Right cardiac atrium (tissue), 5 donors: ENCODE results near the gene LAMTOR4. TPM values are rescaled to one million over a fixed set of nuclear protein-coding genes. Genes with fewer than 3 reads are reported as not detected.

Experiments used
- ATAC-seq, 2 donors: fragments of 200-7000 bp; cut with Tn5 transposase; one replicate each; pipeline versions ENCODE4 v1.8.0 to v1.9.1; 2020; ENCODE audit warnings: moderate library complexity in 2 of 2, mild to moderate bottlenecking in 1 of 2
- DNase-seq, 3 donors: peaks; one replicate each; pipeline ENCODE4 v3.0.0-alpha.2; 2020
- H3K27ac ChIP-seq: one replicate; pipeline ENCODE4 v1.5.1; 2013; ENCODE audit warnings: mild to moderate bottlenecking, low read length, control low read depth, moderate library complexity
- H3K27me3 ChIP-seq: one replicate; pipeline ENCODE4 v1.6.1; 2013; ENCODE audit not compliant: control insufficient read depth, insufficient read depth
- H3K4me1 ChIP-seq: one replicate; pipeline ENCODE4 v1.6.1; 2013; ENCODE audit warnings: low read length; ENCODE audit not compliant: control insufficient read depth, insufficient read depth
- H3K4me3 ChIP-seq: one replicate; pipeline ENCODE4 v1.5.1; 2013; ENCODE audit warnings: low read length, control low read depth
- H3K9me3 ChIP-seq: one replicate; pipeline ENCODE4 v1.6.1; 2013; ENCODE audit warnings: low read length; ENCODE audit not compliant: control insufficient read depth
- WGBS: extraction: QIAGEN DNeasy Blood & Tissue Kit; methylation state at CpG from one replicate; pipeline ENCODE4 v1.1.7; 2013; 5-methylcytosine and 5-hydroxymethylcytosine counted together
- intact Hi-C, 4 donors: fragments of 100-400 bp; cut with DNase I; formaldehyde crosslinking; loops; one replicate each; pipeline versions ENCODE4 v1.11.0 to v1.14.0; 2022 to 2023
- long read RNA-seq, 4 donors: library from polyadenylated mRNA; unstranded; transcript quantifications; one replicate each; pipeline ENCODE4 v2.0.0, GENCODE V29; 2020 to 2021
- polyA plus RNA-seq: library from polyadenylated mRNA; stranded (reverse); fragments of 200-250 nt; gene quantifications from one replicate; pipeline ENCODE4 v1.2.3, GENCODE V29; 2013
- total RNA-seq, 4 donors: library from RNA; stranded (reverse); fragmentation: NEBNext Ultra II Directional; extraction: Animal tissue kit (Norgen Biotek cat#: 25700); gene quantifications; one replicate each; pipeline ENCODE4 v1.2.1, GENCODE V29; 2021
- donor health status: healthy with polysubstance abuse.
- donor health status: DM: no; HTN: yes; CAD: no.
- donor health status: DM: no; HTN: no; CAD: no.
- donor health status: DM: no; HTN: yes; CAD: no; lungs with severe emphysema.
- donor health status: DM: yes; HTN: yes; CAD: no.

Gene LAMTOR4
- total RNA-seq (100 to 1,000 TPM in 2 of 4 donors, 10 to 100 TPM in 2; 88.7 to 118 (median 108) TPM), polyA plus RNA-seq (193 TPM)
- long read RNA-seq, donor 1, transcript LAMTOR4-205 (4 exons, 621 nt): minor isoform, 6 of 39 reads
- long read RNA-seq, donor 1, transcript LAMTOR4-201 (4 exons, 605 nt): major isoform, 29 of 39 reads
- long read RNA-seq, donor 1, partial matches to known transcripts: 0 of 39 reads
- long read RNA-seq, donor 1, other reads (novel, unspliced or antisense): 0 of 39 reads
- long read RNA-seq, donor 2, transcript LAMTOR4-201 (4 exons, 605 nt): major isoform, 54 of 67 reads
- long read RNA-seq, donor 2, partial matches to known transcripts: 0 of 67 reads
- long read RNA-seq, donor 2, other reads (novel, unspliced or antisense): 6 of 67 reads
- long read RNA-seq, donor 3, transcript LAMTOR4-201 (4 exons, 605 nt): major isoform, 21 of 42 reads
- long read RNA-seq, donor 3, transcript LAMTOR4-205 (4 exons, 621 nt): minor isoform, 7 of 42 reads
- long read RNA-seq, donor 3, partial matches to known transcripts: 1 of 42 reads
- long read RNA-seq, donor 3, other reads (novel, unspliced or antisense): 6 of 42 reads
- long read RNA-seq, donor 4, transcript LAMTOR4-201 (4 exons, 605 nt): major isoform, 33 of 45 reads
- long read RNA-seq, donor 4, partial matches to known transcripts: 0 of 45 reads
- long read RNA-seq, donor 4, other reads (novel, unspliced or antisense): 7 of 45 reads

DNA sequence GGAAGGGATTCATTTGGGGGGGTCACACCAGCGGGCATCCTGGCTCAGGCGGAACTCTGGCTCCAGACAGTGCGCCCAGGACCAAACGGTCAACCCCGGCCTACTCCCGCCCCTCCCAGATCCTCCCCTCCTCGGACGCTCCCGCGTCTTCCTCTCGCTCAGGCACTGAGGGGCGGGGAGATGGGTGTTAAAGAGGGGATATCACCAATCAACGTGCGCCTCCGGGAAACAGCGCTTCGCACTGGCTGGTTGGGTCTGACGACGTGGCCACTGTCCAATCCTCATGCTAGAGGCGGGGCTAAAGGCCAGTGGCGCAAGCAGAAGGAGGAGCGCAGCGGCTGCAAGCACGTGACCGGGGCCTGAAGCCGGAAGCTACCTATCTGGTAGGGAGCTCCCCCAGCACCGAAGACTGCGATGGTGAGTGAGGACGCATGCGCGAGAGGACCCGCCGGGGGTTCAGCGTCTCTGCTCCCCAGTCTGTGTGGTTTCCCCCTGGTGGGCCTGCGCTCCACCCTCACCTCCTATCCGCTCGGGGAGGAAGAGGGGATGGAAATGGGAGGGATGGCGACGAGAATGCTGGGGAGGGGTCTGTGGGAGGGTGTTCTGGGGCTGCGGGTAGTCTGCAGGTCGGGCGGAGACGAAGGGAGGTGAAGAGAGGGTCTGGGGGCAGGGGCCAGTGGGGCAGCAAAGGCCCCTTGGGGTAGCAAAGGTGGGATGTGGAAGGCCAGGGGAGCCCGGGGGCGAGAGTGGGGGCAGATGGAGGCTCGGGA, at the start of gene LAMTOR4:
Gene LAMTOR4 (plus strand): TSS at position 360 of the 770 bp plus-strand sequence. CDS start 55 bp downstream, at position 415.
- Histone ChIP-seq H3K4me3 (peak within 1 kb of the TSS; percentile 79), H3K27ac (peak within 1 kb of the TSS; percentile 75), H3K27me3 (no peaks in the 10 kb centered on the region), H3K9me3 (no peaks in the 10 kb centered on the region), H3K4me1 (no peaks in the 10 kb centered on the region)
- intact Hi-C loops: no loop called here
- WGBS: under 1% methylated on average over 46 of the region's 46 CpGs
- peak; percentile 99 for DNase-seq
- peak; percentile 99 to 100 for ATAC-seq

DNA sequence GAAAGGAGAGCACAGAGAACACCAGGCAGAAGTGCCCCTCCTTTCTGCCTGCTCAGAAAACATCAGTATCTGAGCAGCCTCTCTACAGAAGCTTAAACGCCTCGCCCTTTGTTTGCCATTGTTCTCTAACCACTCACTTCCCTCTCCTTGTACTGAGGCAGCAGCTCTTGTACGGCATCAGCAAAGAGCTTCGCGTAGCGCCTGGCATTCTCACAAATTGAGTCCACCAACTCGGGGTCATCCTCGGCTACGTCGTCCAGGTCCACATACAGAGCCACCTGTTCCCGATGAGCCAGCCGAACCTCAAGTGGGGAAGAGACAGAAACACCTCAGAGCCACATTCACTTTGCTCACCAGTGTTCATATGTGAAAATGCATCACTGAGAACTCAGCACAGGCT, 49.3 kb upstream of the LAMTOR4 start:
- no peak overlapping the region for H3K4me3 ChIP-seq
- no peak overlapping the region for H3K27ac ChIP-seq
- ATAC-seq (no peak), DNase-seq (no peak)
- H3K27me3 ChIP-seq: no peaks in the 10 kb centered on the region
- WGBS: 64% methylated on average over 12 of the region's 12 CpGs
- intact Hi-C loops: no loop called here
- peaks cover 7% of the 10 kb centered on the region for H3K4me1 ChIP-seq
- no peaks in the 10 kb centered on the region for H3K9me3 ChIP-seq

DNA sequence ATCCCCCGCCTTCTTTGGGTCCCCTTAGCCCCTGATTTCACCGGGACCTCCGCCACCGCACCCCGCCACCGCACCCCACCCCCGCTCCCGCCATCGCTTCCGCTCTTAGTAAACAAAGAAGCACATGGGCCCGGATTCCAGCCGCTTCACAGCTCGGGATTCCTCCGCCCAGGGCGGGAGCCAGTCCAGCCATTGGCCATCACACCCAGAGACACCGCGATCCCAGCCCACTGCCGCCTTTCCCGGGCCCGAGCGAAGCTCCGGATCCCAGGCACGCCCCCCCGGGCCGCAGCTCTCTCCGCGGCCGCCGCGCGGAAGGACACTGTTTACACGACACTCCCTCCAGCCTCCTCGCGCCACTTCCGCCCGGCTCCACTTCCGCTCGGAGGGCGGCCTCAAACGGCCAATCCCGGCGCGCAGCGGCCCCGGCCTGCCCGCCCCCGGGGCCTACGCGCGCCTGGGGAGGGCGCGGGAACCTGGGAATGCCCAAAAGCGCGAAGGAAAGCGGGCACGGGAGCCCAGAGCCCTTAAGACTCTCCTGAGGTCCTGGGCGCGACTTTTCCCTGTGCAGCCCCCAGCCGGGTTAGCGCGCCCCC, 48.2 kb upstream of the LAMTOR4 start:
- intact Hi-C loops: no loop called here
- Histone ChIP-seq H3K9me3 (no peaks in the 10 kb centered on the region), H3K27me3 (no peaks in the 10 kb centered on the region), H3K27ac (peak overlapping the region; percentile 40), H3K4me1 (peaks cover 7% of the 10 kb centered on the region), H3K4me3 (peak overlapping the region; percentile 65)
- peak; percentile 94 for ATAC-seq
- peak; percentile 95 to 97 (median 96) for DNase-seq
- WGBS: under 1% methylated on average over 61 of the region's 61 CpGs

DNA sequence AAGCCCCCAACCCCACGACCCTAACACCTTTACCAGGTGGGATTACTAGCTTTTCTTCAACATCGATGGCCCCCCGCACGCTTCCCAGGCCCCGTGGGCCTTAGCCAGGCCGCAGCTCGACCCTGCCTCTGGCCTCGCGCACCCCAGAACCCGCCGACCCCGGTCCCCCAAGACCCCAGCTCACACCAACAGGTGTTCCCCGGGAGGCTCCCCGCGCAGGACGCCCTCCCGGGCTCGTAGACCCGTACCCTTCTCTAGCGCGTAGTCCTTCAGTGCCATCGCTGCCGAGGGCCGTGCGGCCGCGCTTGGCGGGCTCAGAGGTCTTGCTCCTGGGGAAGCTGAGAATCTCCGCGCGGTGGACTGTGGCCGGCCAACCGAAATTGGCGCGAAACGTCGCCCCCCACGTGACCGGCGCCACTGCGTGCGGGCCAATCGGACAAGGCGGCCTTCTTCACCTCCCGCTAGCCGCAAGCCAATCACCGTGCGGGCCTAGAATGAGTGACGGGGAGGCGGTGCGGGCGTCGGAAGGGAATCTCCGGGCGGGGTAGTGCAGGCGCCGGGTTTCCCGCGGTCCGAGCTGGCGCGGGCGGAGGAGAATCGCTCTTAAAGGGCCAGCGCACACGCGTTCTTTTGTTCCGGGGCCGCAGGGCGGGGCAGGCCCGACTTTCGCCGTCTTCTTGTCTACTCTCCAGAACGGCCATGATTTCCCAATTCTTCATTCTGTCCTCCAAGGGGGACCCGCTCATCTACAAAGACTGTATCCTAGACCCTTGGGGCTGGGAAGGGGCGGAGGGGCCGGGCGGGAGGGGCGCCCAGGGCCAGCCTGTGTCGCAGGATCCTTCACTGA, 47.5 kb upstream of the LAMTOR4 start, which contains the start of the genes AP4M1 and MCM7:
Gene AP4M1 (plus strand): TSS at position 628 of the 847 bp plus-strand sequence. CDS start 72 bp downstream, at position 700.
Gene MCM7 (minus strand): TSS at position 382 of the 847 bp plus-strand sequence. CDS start 103 bp downstream, at position 279.
- ATAC-seq (peak; percentile 97), DNase-seq (peak; percentile 99 to 100 (median 99))
- Histone ChIP-seq H3K4me1 (peaks cover 7% of the 10 kb centered on the region), H3K9me3 (no peaks in the 10 kb centered on the region), H3K4me3 (peak within 1 kb of the TSS; percentile 69), H3K27ac (peak within 1 kb of the TSS; percentile 70), H3K27me3 (no peaks in the 10 kb centered on the region)
- WGBS: under 1% methylated on average over 80 of the region's 80 CpGs
- intact Hi-C loops: no loop called here

DNA sequence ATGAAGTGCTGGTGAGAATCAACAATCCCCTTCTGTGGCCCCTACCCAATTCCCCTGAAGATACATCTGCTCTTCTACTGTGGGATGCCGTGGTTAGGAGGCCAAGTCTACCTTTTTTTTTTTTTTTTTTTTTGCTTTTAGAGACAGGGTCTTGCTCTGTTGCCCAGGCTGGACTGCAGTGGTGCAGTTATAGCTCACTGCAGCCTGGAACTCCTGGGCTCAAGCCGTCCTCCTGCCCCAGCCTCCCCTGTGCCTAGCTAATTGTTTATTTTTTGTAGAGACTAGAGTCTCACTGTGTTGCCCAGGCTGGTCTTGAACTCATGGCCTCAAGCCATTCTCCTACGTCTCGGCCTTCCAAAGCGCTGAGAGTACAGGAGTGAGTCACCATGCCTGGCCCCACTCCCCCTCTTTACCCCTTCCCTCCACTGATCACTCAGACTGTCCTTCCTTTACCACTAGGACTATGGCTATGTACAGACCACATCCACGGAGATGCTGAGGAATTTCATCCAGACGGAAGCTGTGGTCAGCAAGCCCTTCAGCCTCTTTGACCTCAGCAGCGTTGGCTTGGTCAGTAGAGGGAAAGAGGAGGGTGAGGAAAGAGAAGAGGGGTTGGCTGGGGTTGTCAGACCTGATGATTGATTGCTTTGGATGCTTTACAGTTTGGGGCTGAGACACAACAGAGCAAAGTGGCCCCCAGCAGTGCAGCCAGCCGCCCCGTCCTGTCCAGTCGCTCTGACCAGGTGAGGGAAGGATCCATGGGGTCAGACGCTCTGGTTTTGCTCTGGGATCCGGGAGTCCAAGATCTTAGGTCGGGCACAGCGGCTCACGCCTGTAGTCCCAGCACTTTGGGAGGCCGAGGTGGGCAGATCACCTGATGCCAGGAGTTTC, 45.5 kb upstream of the LAMTOR4 start:
- H3K27ac ChIP-seq: no peak overlapping the region
- intact Hi-C loops: no loop called here
- WGBS: 84% methylated on average over 17 of the region's 17 CpGs
- H3K4me1 ChIP-seq: peaks cover 7% of the 10 kb centered on the region
- H3K9me3 ChIP-seq: no peaks in the 10 kb centered on the region
- ATAC-seq: no peak
- no peaks in the 10 kb centered on the region for H3K27me3 ChIP-seq
- DNase-seq: no peak
- no peak overlapping the region for H3K4me3 ChIP-seq

DNA sequence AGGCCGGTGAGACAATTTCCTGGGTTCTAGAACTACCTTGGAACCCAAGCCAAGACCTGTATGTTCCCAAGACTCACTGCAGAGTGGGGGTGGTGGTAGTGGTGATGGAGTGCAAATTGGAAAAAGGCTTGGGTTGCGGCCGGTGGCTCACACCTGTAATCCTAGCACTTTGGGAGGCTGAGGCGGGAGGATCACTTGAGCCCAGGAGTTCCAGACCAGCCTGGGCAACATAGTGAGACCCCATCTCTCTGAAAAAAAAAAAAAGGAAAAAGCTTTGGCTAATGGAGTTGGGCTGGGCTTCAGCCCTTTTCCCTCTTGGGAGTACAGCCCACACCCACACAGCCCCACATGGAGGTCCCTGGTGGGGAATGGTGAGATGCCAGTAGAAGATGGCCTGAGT, 43.2 kb upstream of the LAMTOR4 start:
- intact Hi-C loops: no loop called here
- no peaks in the 10 kb centered on the region for H3K9me3 ChIP-seq
- H3K4me1 ChIP-seq: peaks cover 3% of the 10 kb centered on the region
- H3K27me3 ChIP-seq: no peaks in the 10 kb centered on the region
- H3K27ac ChIP-seq: no peak overlapping the region
- no peak overlapping the region for H3K4me3 ChIP-seq
- no peak for ATAC-seq
- DNase-seq: no peak
- WGBS: 95% methylated on average over 4 of the region's 4 CpGs

- intact Hi-C loops: no loop called here
- DNase-seq: peak in 1 of 3 donors; percentile 25
- no peaks in the 10 kb centered on the region for H3K27me3 ChIP-seq
These were observed 42.1 kb upstream of the LAMTOR4 start for GRCh38 chr7:100106633-100107032.

DNA sequence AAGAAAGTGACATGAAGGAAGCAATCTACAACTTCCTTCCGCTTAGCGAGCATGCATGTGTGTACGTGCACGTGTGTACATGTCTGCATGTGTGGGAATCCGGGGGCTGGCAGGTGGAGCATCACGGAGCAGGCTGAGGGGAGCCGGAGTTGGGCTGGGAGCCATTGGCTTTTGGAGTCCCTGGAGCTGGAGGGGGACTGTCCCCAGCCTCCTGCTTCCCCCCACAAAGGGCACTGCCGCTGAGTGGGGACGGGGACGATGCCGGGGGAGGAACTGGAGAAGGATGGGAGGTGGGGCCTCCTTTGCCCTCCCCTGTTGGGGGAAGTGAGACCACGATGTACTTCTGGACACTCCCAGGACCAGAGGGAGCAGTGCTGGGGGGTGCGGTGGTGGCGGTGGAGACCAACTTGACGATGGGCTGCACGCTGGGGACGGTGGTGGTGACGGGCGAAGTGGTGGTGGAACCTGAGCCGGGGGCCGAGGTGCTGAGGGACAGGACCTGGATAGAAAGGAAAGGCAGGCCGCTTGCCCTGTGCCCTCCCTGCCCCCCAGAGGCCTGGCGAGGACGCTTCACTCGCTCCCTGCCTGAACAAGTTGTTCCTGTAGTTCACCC, 41.5 kb upstream of the LAMTOR4 start:
- H3K27me3 ChIP-seq: no peaks in the 10 kb centered on the region
- ATAC-seq (no peak), DNase-seq (peak in 1 of 3 donors; percentile 42)
- no peak overlapping the region for H3K4me3 ChIP-seq
- no peak overlapping the region for H3K27ac ChIP-seq
- no peaks in the 10 kb centered on the region for H3K9me3 ChIP-seq
- H3K4me1 ChIP-seq: peaks cover 3% of the 10 kb centered on the region
- intact Hi-C loops: no loop called here
- WGBS: 80% methylated on average over 25 of the region's 25 CpGs

More at GRCh38 chr7:100106633-100107032, 42.1 kb upstream of the LAMTOR4 start:
- 77% methylated on average over 17 of the region's 17 CpGs for WGBS
- Histone ChIP-seq H3K27ac (no peak overlapping the region), H3K4me3 (no peak overlapping the region), H3K9me3 (no peaks in the 10 kb centered on the region), H3K4me1 (peaks cover 3% of the 10 kb centered on the region)
- ATAC-seq: no peak

DNA sequence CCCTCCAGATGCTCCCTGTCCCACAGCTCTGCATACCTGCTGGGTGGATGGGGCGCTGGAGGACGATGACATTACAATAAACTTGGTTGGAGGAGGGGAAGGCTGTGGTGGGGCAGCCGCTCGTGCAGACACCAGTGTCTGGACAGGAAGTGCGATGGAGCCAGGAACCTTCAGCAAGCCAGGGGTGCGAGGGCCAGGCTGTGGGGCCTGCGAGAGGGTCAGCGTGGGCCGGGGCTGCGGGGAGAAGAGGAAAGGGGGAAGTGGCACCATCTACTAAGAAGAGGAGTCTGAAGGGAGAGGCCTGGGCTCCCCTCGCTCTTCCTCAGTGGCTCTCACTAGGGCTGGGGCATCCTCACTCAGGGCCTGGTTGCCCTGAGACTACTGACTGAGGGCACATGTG, 40.8 kb upstream of the LAMTOR4 start:
- Histone ChIP-seq H3K27me3 (no peaks in the 10 kb centered on the region), H3K4me3 (no peak overlapping the region), H3K9me3 (no peaks in the 10 kb centered on the region), H3K4me1 (no peaks in the 10 kb centered on the region), H3K27ac (no peak overlapping the region)
- WGBS: 68% methylated on average over 11 of the region's 11 CpGs
- DNase-seq (peak in 1 of 3 donors; percentile 40), ATAC-seq (no peak)
- intact Hi-C loops: no loop called here
